Fibroblast of lung (primary cell): Measurements from ENCODE around the gene NUDT4. TPM values are rescaled to one million over a fixed set of nuclear protein-coding genes. Genes with fewer than 3 reads are reported as not detected.

Source experiments
- DNase-seq, 2 donors: peaks; one replicate each; pipeline versions ENCODE4 v3.0.0 to v3.0.0-alpha.2; 2010; ENCODE audit warnings: low read depth in 2 of 2
- H2AFZ ChIP-seq: 2 replicates; pipeline ENCODE4 v1.5.1; 2012; ENCODE audit warnings: low read length, control low read depth, inconsistent platforms
- H3K27ac ChIP-seq: 2 replicates; pipeline ENCODE4 v1.5.1; 2011; ENCODE audit warnings: low read length, control low read depth; ENCODE audit not compliant: insufficient read depth
- H3K27me3 ChIP-seq: 2 replicates; pipeline ENCODE4 v1.5.1; 2011; ENCODE audit warnings: mild to moderate bottlenecking, low read length; ENCODE audit not compliant: control insufficient read depth, insufficient read depth
- H3K36me3 ChIP-seq: 2 replicates; pipeline ENCODE4 v1.5.1; 2011; ENCODE audit warnings: low read length; ENCODE audit not compliant: control insufficient read depth, insufficient read depth
- H3K4me1 ChIP-seq: 2 replicates; pipeline ENCODE4 v1.5.1; 2011; ENCODE audit warnings: low read length; ENCODE audit not compliant: control insufficient read depth, insufficient read depth; ENCODE audit errors: extremely low read depth
- H3K4me2 ChIP-seq: 2 replicates; pipeline ENCODE4 v1.5.1; 2011; ENCODE audit warnings: low read length, control low read depth; ENCODE audit not compliant: insufficient read depth; ENCODE audit errors: extremely low read depth
- H3K4me3 ChIP-seq, 4 experiments: fragments of 200-600 bp in 1 of 4; sonication (generic) in 1 of 4; replicated peaks in 1 of 4; 2 replicates each; pipeline ENCODE4 v1.5.1; 2011 to 2016; ENCODE audit warnings: low read length in 4 of 4, low read depth in 3 of 4, mild to moderate bottlenecking in 3 of 4, control low read depth in 2 of 4, inconsistent platforms in 1 of 4, mixed read lengths in 1 of 4; ENCODE audit not compliant: insufficient read depth in 1 of 4; ENCODE audit errors: control extremely low read depth in 1 of 4
- H3K79me2 ChIP-seq: 2 replicates; pipeline ENCODE4 v1.5.1; 2012; ENCODE audit warnings: mild to moderate bottlenecking, low read length, inconsistent platforms; ENCODE audit not compliant: control insufficient read depth, insufficient read depth
- H3K9ac ChIP-seq: 2 replicates; pipeline ENCODE4 v1.5.1; 2011; ENCODE audit warnings: mild to moderate bottlenecking, low read length, control low read depth; ENCODE audit not compliant: insufficient read depth
- H3K9me3 ChIP-seq: 2 replicates; pipeline ENCODE4 v1.5.1; 2012; ENCODE audit warnings: low read depth, low read length; ENCODE audit not compliant: control insufficient read depth, insufficient read depth
- H4K20me1 ChIP-seq: 2 replicates; pipeline ENCODE4 v1.5.1; 2011; ENCODE audit warnings: low read length; ENCODE audit not compliant: control insufficient read depth, insufficient read depth; ENCODE audit errors: extremely low read depth
- CTCF ChIP-seq, 2 donors: IDR thresholded peaks in 1 of 2; conservative IDR thresholded peaks in 1 of 2; 1 replicate in 1 of 2; 2 replicates in 1 of 2; pipeline ENCODE4 v1.5.1; 2011 to 2012; ENCODE audit warnings: low read length in 2 of 2, control low read depth in 1 of 2, inconsistent platforms in 1 of 2, low read depth in 1 of 2, mild to moderate bottlenecking in 1 of 2
- EZH2 ChIP-seq: IDR thresholded peaks from 2 replicates; pipeline ENCODE4 v1.5.1; 2012; ENCODE audit warnings: low read length, control low read depth, mild to moderate bottlenecking; ENCODE audit errors: missing control alignments
- polyA plus RNA-seq, 2 donors: library from polyadenylated mRNA; depleted of rRNA in 1 of 2; stranded (reverse) in 1 of 2; unstranded in 1 of 2; fragments of >200 nt; gene quantifications; 2 replicates each; pipeline ENCODE4 v1.2.1, GENCODE V29; 2011 to 2012; ENCODE audit warnings: missing spikeins in 1 of 2
- total RNA-seq: library from RNA; depleted of rRNA; stranded (reverse); fragments of >200 nt; gene quantifications from 2 replicates; pipeline ENCODE4 v1.2.1, GENCODE V29; 2014

Gene NUDT4
- total and polyA plus RNA-seq, 2 donors (not counting 1 experiment from before 2014, with no cell fraction given), result 56.6 to 73.5 TPM

- no peak for DNase-seq
- TF ChIP-seq CTCF (conservative IDR thresholded peaks at IDR 0.05 in 1 of 2, IDR thresholded peaks at IDR 0.05 in 1 of 2; ENCODE audit: low read depth in 1 of 2, low read length in 2 of 2) (no peak), EZH2 (no peak)
- Histone ChIP-seq H3K4me1 (no peaks in the 10 kb centered on the region), H3K9ac (no peak overlapping the region), H3K79me2 (no peaks in the 10 kb centered on the region), H2AFZ (no peak overlapping the region), H3K27me3 (no peaks in the 10 kb centered on the region), H3K4me2 (no peak overlapping the region), H4K20me1 (no peaks in the 10 kb centered on the region), H3K27ac (no peak overlapping the region), H3K4me3 (no peak overlapping the region), H3K36me3 (no peaks in the 10 kb centered on the region), H3K9me3 (no peaks in the 10 kb centered on the region)
Observed at GRCh38 chr12:93356214-93356613, 21.5 kb upstream of the NUDT4 start.

- Histone ChIP-seq H3K9ac (no peak overlapping the region), H3K36me3 (no peaks in the 10 kb centered on the region), H3K4me1 (no peaks in the 10 kb centered on the region), H3K27me3 (no peaks in the 10 kb centered on the region), H3K79me2 (no peaks in the 10 kb centered on the region), H3K9me3 (no peaks in the 10 kb centered on the region), H3K4me3 (no peak overlapping the region), H3K4me2 (no peak overlapping the region), H3K27ac (no peak overlapping the region), H4K20me1 (no peaks in the 10 kb centered on the region), H2AFZ (no peak overlapping the region)
- TF ChIP-seq EZH2 (no peak), CTCF (conservative IDR thresholded peaks at IDR 0.05 in 1 of 2, IDR thresholded peaks at IDR 0.05 in 1 of 2; ENCODE audit: low read depth in 1 of 2, low read length in 2 of 2) (no peak)
- DNase-seq, result no peak
Observed at GRCh38 chr12:93358058-93358457, 19.7 kb upstream of the NUDT4 start.

GRCh38 chr12:93358821-93359220, 18.9 kb upstream of the NUDT4 start:
- no peak for TF ChIP-seq EZH2
- TF ChIP-seq CTCF (conservative IDR thresholded peaks at IDR 0.05 in 1 of 2, IDR thresholded peaks at IDR 0.05 in 1 of 2; ENCODE audit: low read depth in 1 of 2, low read length in 2 of 2), result no peak
- Histone ChIP-seq H2AFZ (no peak overlapping the region), H3K79me2 (no peaks in the 10 kb centered on the region), H3K4me1 (no peaks in the 10 kb centered on the region), H3K4me3 (no peak overlapping the region), H3K9ac (no peak overlapping the region), H3K36me3 (no peaks in the 10 kb centered on the region), H3K4me2 (no peak overlapping the region), H3K27ac (no peak overlapping the region), H4K20me1 (no peaks in the 10 kb centered on the region), H3K27me3 (no peaks in the 10 kb centered on the region), H3K9me3 (no peaks in the 10 kb centered on the region)
- peak in 1 of 2 donors; percentile 26 for DNase-seq
